A549 treated with ZK216348 at 1 μM for 4 hours (cell line): ENCODE results near the gene CP. TPM values are rescaled to one million over a fixed set of nuclear protein-coding genes. Genes with fewer than 3 reads are reported as not detected.

Experiments used
- total RNA-seq: library from RNA; stranded (reverse); fragments of 200-300 nt; extraction: Qiagen RNA extraction; gene quantifications from 5 replicates; pipeline ENCODE4 v1.2.3, GENCODE V29; 2022; ENCODE audit warnings: low read depth

The CP gene
- 4.1 to 7.0 TPM (median 6.2 TPM) in 5 replicates for total RNA-seq

DNA sequence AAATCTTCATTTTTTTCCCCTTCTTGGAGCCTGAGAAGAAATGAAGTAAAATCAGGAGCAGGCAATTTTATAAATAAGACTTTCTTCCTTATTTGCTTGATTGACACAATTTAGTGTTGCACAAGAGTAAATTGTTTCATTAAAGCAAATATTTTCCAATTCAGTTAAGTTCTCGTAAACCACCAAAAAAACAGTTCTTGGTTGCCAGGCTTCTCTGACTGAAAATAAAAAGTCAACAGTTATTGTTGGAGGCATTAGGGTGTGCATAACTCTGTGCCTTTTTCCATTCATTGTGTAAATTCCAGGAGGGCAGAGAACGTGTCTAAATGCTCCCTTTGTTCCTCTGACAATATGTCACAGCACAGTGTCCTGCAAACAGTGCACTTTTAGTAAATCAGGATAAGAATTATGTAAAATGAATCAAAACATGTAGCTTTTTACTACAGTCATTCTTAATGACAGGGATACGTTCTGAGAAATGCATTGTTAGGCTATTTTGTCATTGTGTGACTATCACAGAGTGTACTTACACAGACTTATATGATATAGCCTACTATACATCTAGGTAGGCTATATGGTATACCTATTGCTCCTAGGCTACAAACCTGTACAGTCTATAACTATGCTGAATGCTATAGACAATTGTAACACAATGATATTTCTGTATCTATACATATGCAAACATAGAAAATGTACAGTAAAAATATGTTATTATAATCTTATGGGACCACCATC lies at the start of gene CP:
TSS of gene CP (minus strand) at position 47 of the 735 bp plus-strand sequence. CDS start at position 10, 37 bp downstream.

DNA sequence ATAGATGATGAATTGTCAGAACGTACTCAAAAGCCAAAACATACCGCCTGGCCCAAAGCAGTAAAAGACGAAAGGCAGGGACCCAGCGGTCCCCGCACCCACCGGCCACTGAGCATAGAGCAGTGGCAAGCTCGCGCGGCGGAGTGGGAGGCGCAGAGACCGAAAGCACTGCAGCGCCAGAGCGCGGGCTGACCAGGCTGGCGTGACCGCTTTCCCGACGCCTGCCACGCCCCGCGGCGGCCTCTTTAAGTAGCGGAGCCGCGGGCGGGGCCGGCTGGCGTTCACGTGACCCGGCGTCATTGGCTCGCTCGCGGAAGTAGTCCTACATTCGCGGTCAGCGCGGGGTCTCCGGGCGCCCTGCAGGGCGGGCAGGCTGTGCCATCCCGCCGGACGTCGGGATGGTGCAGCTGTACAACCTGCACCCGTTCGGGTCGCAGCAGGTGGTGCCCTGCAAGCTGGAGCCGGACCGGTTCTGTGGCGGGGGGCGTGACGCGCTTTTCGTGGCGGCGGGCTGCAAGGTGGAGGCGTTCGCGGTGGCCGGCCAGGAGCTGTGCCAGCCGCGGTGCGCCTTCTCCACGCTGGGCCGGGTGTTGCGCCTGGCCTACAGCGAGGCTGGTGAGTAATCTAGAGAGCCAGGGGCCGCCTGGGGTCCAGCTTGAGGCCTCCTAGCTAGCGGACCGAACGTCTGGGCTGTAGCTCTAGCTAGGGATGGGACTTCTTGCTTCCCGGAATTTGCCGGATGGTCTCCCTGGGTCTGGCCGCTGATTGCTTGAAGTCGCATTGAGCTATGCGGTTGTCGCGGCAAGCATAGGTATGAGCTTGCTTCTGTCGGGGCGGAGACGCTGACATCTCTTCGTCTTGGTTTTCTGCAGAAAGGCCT lies 92.1 kb downstream of the CP start, which contains the start of gene HPS3:
TSS of gene HPS3 (plus strand) at position 313 of the 880 bp plus-strand sequence. CDS start at position 399, 86 bp downstream.

Other genes with a start within 250 kb of the CP start
- 32.6 to 36.9 TPM (median 33.2 TPM) in 5 replicates for gene GYG1, start 230.3 kb downstream of the CP start, total RNA-seq
- gene HLTF, start 135.3 kb downstream of the CP start, total RNA-seq, result 10.4 to 20.0 TPM (median 16.6 TPM) in 5 replicates
- 30.1 to 36.8 TPM (median 32.7 TPM) in 5 replicates for gene HPS3, start 92.2 kb downstream of the CP start, total RNA-seq
- 31.6 to 39.5 TPM (median 34.5 TPM) in 5 replicates for gene TM4SF18, start 111.8 kb upstream of the CP start, total RNA-seq
- 858 to 1,846 TPM (median 1,288 TPM) in 5 replicates for gene TM4SF1, start 155.8 kb upstream of the CP start, total RNA-seq